H1 (cell line): Measurements from ENCODE around the gene PPA1. TPM values are rescaled to one million over a fixed set of nuclear protein-coding genes. Genes with fewer than 3 reads are reported as not detected.
"Not testable (repeated sequence)": the region's sequence is repeated elsewhere in the genome, so short reads cannot be mapped to it uniquely, and the experiment has no call there.

Experiments
- CTCF ChIA-PET: fragments of 300-600 bp; sonication (Branson Sonifier 250); formaldehyde crosslinking; loops from one replicate; lab custom pipeline; 2021; ENCODE audit not compliant: partially characterized antibody; lab: Charles Lee
- POLR2A ChIA-PET: fragments of 300-600 bp; sonication (Branson Sonifier 250); formaldehyde crosslinking; loops from one replicate; lab custom pipeline; 2021; ENCODE audit warnings: inconsistent platforms; ENCODE audit not compliant: partially characterized antibody; lab: Charles Lee
- DNase-seq, 2 experiments: peaks; one replicate each; pipeline versions ENCODE4 v3.0.0 to v3.0.0-alpha.2; 2010 to 2022; ENCODE audit warnings: low spot score in 2 of 2, low read depth in 1 of 2, mixed read lengths in 1 of 2
- FAIRE-seq: peaks from 2 replicates; lab custom pipeline; 2011; peaks lifted over from hg19 to GRCh38; lab: Jason Lieb, UNC
- H2AFZ ChIP-seq: 2 replicates; pipeline ENCODE4 v1.8.1; 2012; ENCODE audit warnings: low read length, inconsistent platforms
- H2AK5ac ChIP-seq: 2 replicates; pipeline ENCODE4 v1.6.1; 2013; ENCODE audit warnings: low read depth, low read length
- H2BK120ac ChIP-seq: replicated peaks from 2 replicates; pipeline ENCODE3; 2013; ENCODE audit warnings: low read depth, low read length, inconsistent platforms
- H2BK12ac ChIP-seq: 2 replicates; pipeline ENCODE4 v1.6.1; 2013; ENCODE audit warnings: low read depth, low read length
- H2BK15ac ChIP-seq: 2 replicates; pipeline ENCODE4 v1.6.1; 2013; ENCODE audit warnings: low read length
- H2BK20ac ChIP-seq: 2 replicates; pipeline ENCODE4 v1.6.1; 2013; ENCODE audit warnings: low read length
- H2BK5ac ChIP-seq: 2 replicates; pipeline ENCODE4 v1.6.1; 2013; ENCODE audit warnings: low read depth, low read length
- H3K14ac ChIP-seq: 2 replicates; pipeline ENCODE4 v1.6.1; 2013; ENCODE audit warnings: inconsistent platforms; ENCODE audit not compliant: insufficient read length
- H3K18ac ChIP-seq: 2 replicates; pipeline ENCODE4 v1.6.1; 2013; ENCODE audit warnings: low read length; ENCODE audit errors: extremely low read depth
- H3K23ac ChIP-seq: 2 replicates; pipeline ENCODE4 v1.6.1; 2013; ENCODE audit warnings: inconsistent platforms; ENCODE audit not compliant: insufficient read length
- H3K23me2 ChIP-seq: 2 replicates; pipeline ENCODE4 v1.6.1; 2013; ENCODE audit warnings: low read depth, low read length
- H3K27ac ChIP-seq: 2 replicates; pipeline ENCODE4 v1.6.1; 2011; ENCODE audit warnings: low read depth, low read length, inconsistent platforms
- H3K27me3 ChIP-seq, 4 experiments: replicated peaks in 1 of 4; 1 replicate in 1 of 4; 2 replicates in 3 of 4; pipeline versions ENCODE4 v1.6.1 to v1.8.1; 2011 to 2013; ENCODE audit warnings: low read length in 3 of 4, mild to moderate bottlenecking in 3 of 4, inconsistent platforms in 2 of 4, mixed read lengths in 2 of 4, moderate library complexity in 1 of 4; ENCODE audit not compliant: control insufficient read depth in 3 of 4, insufficient read depth in 3 of 4; ENCODE audit errors: extremely low read depth in 1 of 4
- H3K36me3 ChIP-seq, 4 experiments: 2 replicates each; pipeline versions ENCODE4 v1.6.1 to v1.8.1; 2011 to 2013; ENCODE audit warnings: mild to moderate bottlenecking in 4 of 4, low read length in 3 of 4, moderate library complexity in 2 of 4, control low read depth in 1 of 4, inconsistent platforms in 1 of 4; ENCODE audit not compliant: insufficient read depth in 4 of 4, control insufficient read depth in 2 of 4
- H3K4ac ChIP-seq: replicated peaks from 2 replicates; pipeline ENCODE3; 2013; ENCODE audit warnings: low read length, low read depth, mixed read lengths, inconsistent platforms; ENCODE audit not compliant: insufficient read length
- H3K4me1 ChIP-seq, 4 experiments: replicated peaks in 1 of 4; 1 replicate in 1 of 4; 2 replicates in 3 of 4; pipeline versions ENCODE4 v1.6.1 to v1.8.1; 2011 to 2013; ENCODE audit warnings: low read length in 3 of 4, inconsistent platforms in 2 of 4, mixed read lengths in 1 of 4; ENCODE audit not compliant: insufficient read depth in 4 of 4, control insufficient read depth in 3 of 4
- H3K4me2 ChIP-seq, 2 experiments: 2 replicates each; pipeline versions ENCODE4 v1.6.1 to v1.8.1; 2011 to 2013; ENCODE audit warnings: low read depth in 2 of 2, low read length in 2 of 2, control low read depth in 1 of 2, inconsistent platforms in 1 of 2, mild to moderate bottlenecking in 1 of 2; ENCODE audit not compliant: insufficient read depth in 1 of 2
- H3K4me3 ChIP-seq, 4 experiments: fragments of 200-600, 300-600 bp in 1 of 4; sonication (generic), shearing (Covaris generic), sonication (Bioruptor Twin) in 1 of 4; 2 replicates each; pipeline versions ENCODE4 v1.5.1 to v1.8.1; 2011 to 2016; ENCODE audit warnings: low read length in 4 of 4, low read depth in 3 of 4, control low read depth in 2 of 4, inconsistent platforms in 2 of 4, mild to moderate bottlenecking in 2 of 4, mixed read lengths in 1 of 4, moderate library complexity in 1 of 4; ENCODE audit not compliant: insufficient read depth in 2 of 4; ENCODE audit errors: extremely low read depth in 1 of 4
- H3K56ac ChIP-seq: replicated peaks from 2 replicates; pipeline ENCODE3; 2013; ENCODE audit warnings: low read depth, mild to moderate bottlenecking, mixed read lengths, low read length, inconsistent platforms; ENCODE audit not compliant: insufficient read length
- H3K79me1 ChIP-seq: 2 replicates; pipeline ENCODE4 v1.6.1; 2013; ENCODE audit warnings: low read depth, low read length, control low read depth
- H3K79me2 ChIP-seq, 2 experiments: 2 replicates each; pipeline versions ENCODE4 v1.6.1 to v1.8.1; 2012 to 2013; ENCODE audit warnings: low read length in 2 of 2, mild to moderate bottlenecking in 2 of 2, inconsistent platforms in 1 of 2; ENCODE audit not compliant: insufficient read depth in 2 of 2, control insufficient read depth in 1 of 2
- H3K9ac ChIP-seq, 4 experiments: replicated peaks in 1 of 4; 1 replicate in 1 of 4; 2 replicates in 3 of 4; pipeline versions ENCODE4 v1.6.1 to v1.8.1; 2011 to 2013; ENCODE audit warnings: low read depth in 3 of 4, low read length in 3 of 4, control low read depth in 2 of 4, mild to moderate bottlenecking in 2 of 4, moderate library complexity in 2 of 4, inconsistent platforms in 1 of 4; ENCODE audit errors: extremely low read depth in 1 of 4
- H3K9me3 ChIP-seq, 2 experiments: 2 replicates each; pipeline versions ENCODE4 v1.6.1 to v1.8.1; 2012 to 2013; ENCODE audit warnings: mild to moderate bottlenecking in 2 of 2, moderate library complexity in 2 of 2, control low read depth in 1 of 2, inconsistent platforms in 1 of 2, low read depth in 1 of 2, low read length in 1 of 2, mixed read lengths in 1 of 2; ENCODE audit not compliant: insufficient read depth in 2 of 2
- H4K20me1 ChIP-seq, 2 experiments: replicated peaks in 1 of 2; 2 replicates each; pipeline versions ENCODE3 to v1.8.1; 2011 to 2013; ENCODE audit warnings: inconsistent platforms in 2 of 2, low read length in 2 of 2, mild to moderate bottlenecking in 1 of 2; ENCODE audit not compliant: insufficient read depth in 2 of 2, control insufficient read depth in 1 of 2
- H4K5ac ChIP-seq: 2 replicates; pipeline ENCODE4 v1.6.1; 2013; ENCODE audit warnings: low read length, low read depth, mixed read lengths, inconsistent platforms; ENCODE audit not compliant: insufficient read length
- H4K8ac ChIP-seq: 2 replicates; pipeline ENCODE4 v1.8.0; 2013; ENCODE audit warnings: mild to moderate bottlenecking, moderate library complexity, low read length, inconsistent platforms; ENCODE audit not compliant: insufficient read depth; ENCODE audit errors: extremely low read depth
- H4K91ac ChIP-seq: replicated peaks from 2 replicates; pipeline ENCODE3; 2013; ENCODE audit warnings: low read length, mixed read lengths, inconsistent platforms; ENCODE audit not compliant: insufficient read length
- WGBS, 2 experiments: shearing (Covaris generic) in 1 of 2; methylation state at CpG; one replicate each; pipeline versions ENCODE4 v1.1.6 to v1.1.7; 2013 to 2015; ENCODE audit warnings: low lambda C conversion rate in 2 of 2, mixed read lengths in 2 of 2, inconsistent platforms in 1 of 2, low coverage in 1 of 2, missing lambda C conversion rate in 1 of 2; ENCODE audit not compliant: insufficient replicate concordance in 2 of 2, insufficient coverage in 1 of 2, insufficient read length in 1 of 2; ENCODE audit errors: extremely low coverage in 1 of 2, missing lambda C conversion rate in 1 of 2; 5-methylcytosine and 5-hydroxymethylcytosine counted together
- polyA plus RNA-seq, 7 experiments: library from polyadenylated mRNA; depleted of rRNA in 3 of 7; stranded (reverse) in 5 of 7; unstranded in 2 of 7; fragments of >200 nt in 5 of 7; fragments of 200-250 nt in 2 of 7; gene quantifications; 1 replicate in 5 of 7; 2 replicates in 1 of 7; 4 replicates in 1 of 7; pipeline versions ENCODE4 v1.2.1 to v1.2.3, GENCODE V29; 2011 to 2013; ENCODE audit warnings: missing spikeins in 2 of 7, mixed read lengths in 2 of 7
- total RNA-seq: library from RNA; stranded (reverse); fragmentation: NEBNext Ultra II Directional; extraction: Animal tissue kit (Norgen Biotek cat#: 25700); gene quantifications from 2 replicates; pipeline ENCODE4 v1.2.1, GENCODE V29; 2021

PPA1 gene
- total and polyA plus RNA-seq, 2 of the 8 experiments (the other 6 are each of a cell fraction or from before 2014, with no cell fraction given), result 77.0 to 191 TPM

DNA sequence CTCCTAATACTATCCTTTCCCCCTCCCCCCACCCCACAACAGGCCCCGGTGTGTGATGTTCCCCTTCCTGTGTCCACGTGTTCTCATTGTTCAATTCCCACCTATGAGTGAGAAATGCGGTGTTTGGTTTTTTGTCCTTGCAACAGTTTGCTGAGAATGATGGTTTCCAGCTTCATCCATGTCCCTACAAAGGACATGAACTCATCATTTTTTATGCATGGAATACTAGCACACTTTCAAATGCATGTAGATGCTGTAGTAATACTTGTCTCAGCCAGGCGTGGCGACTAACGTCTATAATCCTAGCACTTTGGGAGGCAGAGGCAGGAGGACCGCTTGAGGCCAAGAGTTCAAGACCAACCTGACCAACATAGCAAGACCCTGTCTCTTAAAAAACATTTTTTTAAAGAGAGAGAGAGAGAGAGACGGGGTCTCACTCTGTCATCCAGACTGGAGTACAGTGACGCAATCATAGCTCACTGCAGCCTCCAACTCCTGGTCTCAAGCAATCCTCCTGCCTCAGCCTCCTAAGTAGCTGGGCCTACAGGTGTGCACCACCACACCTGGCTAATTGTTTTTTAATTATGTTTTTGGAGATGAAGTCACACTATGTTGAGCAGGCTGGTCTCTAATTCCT lies 10.3 kb downstream of the PPA1 start:
- not testable (repeated sequence) for H3K79me2 ChIP-seq, H3K4me3 ChIP-seq, H2BK20ac ChIP-seq, H3K9ac ChIP-seq, H4K8ac ChIP-seq, H3K14ac ChIP-seq, H2BK12ac ChIP-seq, H2BK15ac ChIP-seq, H3K27ac ChIP-seq, H4K5ac ChIP-seq, H2AK5ac ChIP-seq, H3K9me3 ChIP-seq, FAIRE-seq, H3K79me1 ChIP-seq, H2BK120ac ChIP-seq, H2AFZ ChIP-seq, H4K91ac ChIP-seq, H2BK5ac ChIP-seq, H3K4me2 ChIP-seq, H3K23ac ChIP-seq, H3K23me2 ChIP-seq, DNase-seq, H4K20me1 ChIP-seq, H3K4me1 ChIP-seq, H3K4ac ChIP-seq, H3K18ac ChIP-seq, H3K56ac ChIP-seq, H3K27me3 ChIP-seq
- POLR2A ChIA-PET, result interaction anchor here (0.9 to 3.1 kb wide), 2 partner anchors 10 to 126 kb away, joined by 3 to 12 read pairs; partner anchors contain the start of gene PPA1
- peaks cover 0 to 13% (median 0%) of the 10 kb centered on the region in 4 experiments; a peak in 2 of 8 replicates for H3K36me3 ChIP-seq
- WGBS, 2 experiments, result 86% methylated on average over 7 of the region's 9 CpGs; no CpG with 5 or more reads in 1 of the 2 experiments
- CTCF ChIA-PET, result interaction anchor here (0.7 to 10.1 kb wide), 16 partner anchors 9 to 315 kb away, joined by 3 to 157 read pairs (median 4); partner anchors contain the start of gene PPA1
